Lower leg skin (tissue), 4 donors: ENCODE results near the gene GJA10. TPM values are rescaled to one million over a fixed set of nuclear protein-coding genes. Genes with fewer than 3 reads are reported as not detected.
A peak's percentile ranks its signal among the peaks of the same experiment; 100 is the strongest.

Experiments used
- DNase-seq, 2 donors: peaks; one replicate each; pipeline ENCODE4 v3.0.0-alpha.2; 2019; ENCODE audit warnings: low spot score in 2 of 2
- H3K4me3 ChIP-seq: fragments of 200-600 bp; sonication (generic); 2 replicates; pipeline ENCODE4 v1.5.1; 2017; ENCODE audit warnings: mild to moderate bottlenecking, low read depth; ENCODE audit not compliant: poor library complexity, severe bottlenecking
- POLR2A ChIP-seq, 2 donors: fragments of 450-650 bp; IDR thresholded peaks; one replicate each; pipeline ENCODE4 v1.6.1; 2016 to 2017; ENCODE audit warnings: antibody characterized with exemption in 2 of 2, mild to moderate bottlenecking in 1 of 2, moderate library complexity in 1 of 2
- WGBS, 2 donors: methylation state at CpG; one replicate each; pipeline ENCODE4 v1.1.5; 2018; 5-methylcytosine and 5-hydroxymethylcytosine counted together
- intact Hi-C: fragments of 100-400 bp; cut with DNase I; formaldehyde crosslinking; loops from one replicate; pipeline ENCODE4 v1.15.0; 2023; ENCODE audit warnings: low total_unique reads
- total RNA-seq, 4 donors: library from RNA; depleted of rRNA; stranded (reverse); fragments of >200 nt; gene quantifications; one replicate each; pipeline ENCODE4 v1.1.0, GENCODE V29; 2016
- TF ChIP-seq, protein P1 (sequence below), 3 donors: fragments of 450-650 bp; IDR thresholded peaks; one replicate each; pipeline ENCODE4 v1.5.1; 2016; ENCODE audit warnings: antibody characterized with exemption in 3 of 3, mild to moderate bottlenecking in 3 of 3, moderate library complexity in 2 of 3

The GJA10 gene
- total RNA-seq, 4 donors from 2014 or later = not detected

DNA sequence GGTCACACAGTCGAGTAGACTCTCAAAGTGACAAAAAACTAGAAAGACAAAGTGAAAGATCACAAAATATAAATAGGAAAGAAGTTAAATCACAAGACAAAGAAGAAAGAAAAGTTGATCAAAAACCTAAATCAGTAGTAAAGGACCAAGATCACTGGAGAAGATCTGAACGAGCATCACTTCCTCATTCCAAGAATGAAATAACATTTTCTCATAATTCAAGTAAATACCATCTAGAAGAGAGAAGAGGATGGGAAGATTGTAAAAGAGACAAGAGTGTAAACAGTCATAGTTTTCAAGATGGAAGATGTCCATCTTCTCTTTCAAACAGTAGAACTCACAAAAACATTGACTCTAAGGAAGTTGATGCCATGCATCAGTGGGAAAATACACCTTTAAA lies 31.6 kb upstream of the GJA10 start:
- TF ChIP-seq, protein P1, sequence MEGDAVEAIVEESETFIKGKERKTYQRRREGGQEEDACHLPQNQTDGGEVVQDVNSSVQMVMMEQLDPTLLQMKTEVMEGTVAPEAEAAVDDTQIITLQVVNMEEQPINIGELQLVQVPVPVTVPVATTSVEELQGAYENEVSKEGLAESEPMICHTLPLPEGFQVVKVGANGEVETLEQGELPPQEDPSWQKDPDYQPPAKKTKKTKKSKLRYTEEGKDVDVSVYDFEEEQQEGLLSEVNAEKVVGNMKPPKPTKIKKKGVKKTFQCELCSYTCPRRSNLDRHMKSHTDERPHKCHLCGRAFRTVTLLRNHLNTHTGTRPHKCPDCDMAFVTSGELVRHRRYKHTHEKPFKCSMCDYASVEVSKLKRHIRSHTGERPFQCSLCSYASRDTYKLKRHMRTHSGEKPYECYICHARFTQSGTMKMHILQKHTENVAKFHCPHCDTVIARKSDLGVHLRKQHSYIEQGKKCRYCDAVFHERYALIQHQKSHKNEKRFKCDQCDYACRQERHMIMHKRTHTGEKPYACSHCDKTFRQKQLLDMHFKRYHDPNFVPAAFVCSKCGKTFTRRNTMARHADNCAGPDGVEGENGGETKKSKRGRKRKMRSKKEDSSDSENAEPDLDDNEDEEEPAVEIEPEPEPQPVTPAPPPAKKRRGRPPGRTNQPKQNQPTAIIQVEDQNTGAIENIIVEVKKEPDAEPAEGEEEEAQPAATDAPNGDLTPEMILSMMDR (IDR thresholded peaks at IDR 0.05) = no peak
- TF ChIP-seq POLR2A (IDR thresholded peaks at IDR 0.05) = no peak
- DNase-seq = no peak
- intact Hi-C loops = no loop called here
- H3K4me3 ChIP-seq = no peak overlapping the region
- WGBS, 2 donors = 91 to 95% methylated on average over 2 of the region's 2 CpGs

DNA sequence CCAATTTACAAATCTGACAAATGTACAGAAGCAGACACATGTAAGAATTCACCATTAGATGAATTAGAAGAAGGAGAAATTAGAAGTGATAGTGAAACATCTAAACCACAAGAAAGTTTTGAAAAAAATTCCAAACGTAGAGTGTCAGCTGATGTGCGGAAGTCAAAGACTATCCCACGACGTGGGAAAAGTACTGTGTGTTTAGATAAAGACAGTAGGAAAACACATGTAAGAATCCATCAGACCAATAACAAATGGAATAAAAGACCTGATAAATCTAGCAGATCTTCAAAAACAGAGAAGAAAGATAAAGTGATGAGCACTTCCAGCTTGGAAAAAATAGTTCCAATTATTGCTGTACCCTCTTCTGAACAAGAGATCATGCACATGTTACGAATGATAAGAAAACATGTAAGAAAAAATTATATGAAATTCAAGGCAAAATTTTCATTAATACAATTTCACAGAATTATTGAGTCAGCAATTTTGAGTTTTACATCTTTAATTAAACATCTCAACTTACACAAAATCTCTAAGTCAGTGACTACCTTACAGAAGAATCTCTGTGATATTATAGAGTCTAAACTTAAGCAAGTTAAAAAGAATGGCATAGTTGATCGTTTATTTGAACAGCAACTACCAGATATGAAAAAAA lies 28.1 kb upstream of the GJA10 start:
- intact Hi-C loops = no loop called here
- TF ChIP-seq POLR2A (IDR thresholded peaks at IDR 0.05) = no peak
- TF ChIP-seq, protein P1 (IDR thresholded peaks at IDR 0.05) = no peak
- WGBS, 2 donors = 97 to 98% methylated on average over 6 of the region's 6 CpGs
- no peak for DNase-seq
- no peak overlapping the region for H3K4me3 ChIP-seq

DNA sequence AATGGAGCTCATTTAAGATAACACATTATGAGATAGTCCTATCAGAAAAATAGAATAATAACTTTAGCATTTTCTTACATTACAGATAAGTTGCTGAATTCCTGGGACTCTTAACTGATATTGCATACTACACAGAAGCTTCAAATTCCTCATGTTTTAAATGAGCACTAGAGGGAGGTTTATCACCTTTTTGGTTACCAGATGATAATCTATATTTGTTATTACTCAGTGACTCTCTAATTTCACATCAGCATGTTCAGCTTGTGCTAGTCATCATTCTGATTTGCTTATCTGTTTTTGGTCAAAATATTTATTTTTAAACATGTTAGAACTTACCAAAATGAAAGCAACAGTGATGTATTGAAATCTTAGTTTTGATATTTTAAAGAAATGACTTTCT lies 20.5 kb upstream of the GJA10 start:
- no peak overlapping the region for H3K4me3 ChIP-seq
- TF ChIP-seq, protein P1 (IDR thresholded peaks at IDR 0.05) = no peak
- TF ChIP-seq POLR2A (IDR thresholded peaks at IDR 0.05) = no peak
- DNase-seq = no peak
- intact Hi-C loops = no loop called here

DNA sequence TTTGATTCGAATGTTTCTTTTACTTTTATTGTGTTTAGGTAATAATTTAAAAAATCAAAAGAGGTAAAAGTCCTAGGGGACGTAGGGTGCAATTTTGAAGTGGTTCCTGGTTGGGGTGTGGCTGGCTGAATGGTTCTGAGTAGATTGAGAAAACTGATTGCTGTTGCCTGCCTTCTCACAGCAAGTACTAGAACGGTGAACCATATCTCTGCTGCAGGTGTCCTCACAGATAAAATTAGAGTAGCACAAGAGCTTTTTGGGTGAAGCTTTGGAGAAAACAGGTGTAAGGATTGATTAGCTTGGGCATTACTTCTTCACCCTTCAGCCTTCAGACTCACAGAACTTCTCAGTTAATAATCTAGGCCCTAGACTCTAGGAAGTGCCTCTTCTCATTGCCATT lies 19.8 kb upstream of the GJA10 start:
- 89 to 92% methylated on average over 3 of the region's 3 CpGs for WGBS, 2 donors
- no peak for DNase-seq
- H3K4me3 ChIP-seq = no peak overlapping the region
- TF ChIP-seq, protein P1 (IDR thresholded peaks at IDR 0.05) = no peak
- no peak for TF ChIP-seq POLR2A (IDR thresholded peaks at IDR 0.05)
- intact Hi-C loops = no loop called here

DNA sequence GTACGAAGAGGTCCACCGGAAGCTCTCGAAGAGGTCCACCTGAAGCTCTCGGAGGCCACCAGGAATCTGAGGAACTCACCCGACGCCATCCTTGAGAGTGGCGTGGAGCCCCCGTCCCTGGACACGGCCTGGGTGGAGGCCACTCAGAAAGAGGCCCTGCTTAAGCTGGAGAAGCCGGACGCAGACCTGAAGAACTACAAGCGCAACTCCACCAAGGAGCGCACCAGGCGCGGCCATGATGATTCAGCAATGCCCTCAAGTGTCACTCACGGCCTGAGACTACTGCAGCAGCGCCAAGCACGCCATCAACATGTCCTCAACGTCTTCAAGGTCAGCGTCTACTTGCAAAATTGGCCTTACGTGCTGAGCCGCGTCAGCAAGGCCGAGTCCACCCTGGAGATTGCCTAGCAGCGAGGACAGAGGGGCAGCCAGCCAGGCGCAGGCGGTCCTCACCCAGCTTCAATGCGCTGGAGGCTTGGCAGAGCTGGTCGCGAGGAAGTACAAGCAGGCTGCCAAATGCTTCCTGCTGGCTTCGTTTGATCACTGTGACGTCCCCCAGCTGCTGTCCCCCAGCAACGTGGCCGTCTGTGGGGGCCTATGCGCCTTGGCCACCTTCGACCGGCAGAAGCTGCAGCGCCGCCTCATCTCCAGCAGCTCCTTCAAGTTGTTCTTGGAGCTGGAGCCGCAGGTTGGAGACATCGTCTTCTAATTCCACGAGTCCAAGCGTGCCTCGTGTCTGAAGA lies 7.7 kb upstream of the GJA10 start:
- WGBS, 2 donors = 91 to 93% methylated on average over 39 to 44 of the region's 44 CpGs
- intact Hi-C loops = no loop called here
- no peak overlapping the region for H3K4me3 ChIP-seq
- DNase-seq = peak in 1 of 2 donors; percentile 66
- TF ChIP-seq POLR2A (IDR thresholded peaks at IDR 0.05) = no peak
- TF ChIP-seq, protein P1 (IDR thresholded peaks at IDR 0.05) = no peak
